Keratinocyte (primary cell): Measurements from ENCODE around the gene IL32. TPM values are rescaled to one million over a fixed set of nuclear protein-coding genes. Genes with fewer than 3 reads are reported as not detected.

Experiments
- DNase-seq: peaks from one replicate; pipeline ENCODE4 v3.0.0-alpha.2; 2011; ENCODE audit warnings: low read depth, missing footprints, low spot score
- FAIRE-seq: peaks from 2 replicates; lab custom pipeline; 2011; peaks lifted over from hg19 to GRCh38; lab: Jason Lieb, UNC
- H2AFZ ChIP-seq: 2 replicates; pipeline ENCODE4 v1.6.0; 2012; ENCODE audit warnings: low read length, control low read depth, inconsistent platforms; ENCODE audit not compliant: control insufficient read depth
- H3K27ac ChIP-seq: 2 replicates; pipeline ENCODE4 v1.5.1; 2011; ENCODE audit warnings: low read length; ENCODE audit not compliant: control insufficient read depth, insufficient read depth
- H3K27me3 ChIP-seq: 3 replicates; pipeline ENCODE4 v1.6.0; 2011; ENCODE audit warnings: low read length; ENCODE audit not compliant: control insufficient read depth, insufficient read depth; ENCODE audit errors: extremely low read depth
- H3K36me3 ChIP-seq, 2 experiments: 2 replicates in 1 of 2; 3 replicates in 1 of 2; pipeline ENCODE4 v1.5.1; 2011; ENCODE audit warnings: low read length in 2 of 2, mild to moderate bottlenecking in 1 of 2; ENCODE audit not compliant: control insufficient read depth in 2 of 2, insufficient read depth in 2 of 2; ENCODE audit errors: extremely low read depth in 1 of 2
- H3K4me1 ChIP-seq: 3 replicates; pipeline ENCODE4 v1.5.1; 2011; ENCODE audit warnings: low read length; ENCODE audit not compliant: control insufficient read depth, insufficient read depth; ENCODE audit errors: extremely low read depth
- H3K4me2 ChIP-seq: 3 replicates; pipeline ENCODE4 v1.6.0; 2011; ENCODE audit warnings: low read depth, low read length; ENCODE audit not compliant: control insufficient read depth, insufficient read depth; ENCODE audit errors: extremely low read depth
- H3K4me3 ChIP-seq, 3 experiments: fragments of 200-600 bp in 1 of 3; sonication (generic) in 1 of 3; 2 replicates in 2 of 3; 3 replicates in 1 of 3; pipeline ENCODE4 v1.5.1; 2011 to 2016; ENCODE audit warnings: low read length in 3 of 3, mild to moderate bottlenecking in 3 of 3, control low read depth in 2 of 3, inconsistent platforms in 1 of 3, low read depth in 1 of 3, mixed read lengths in 1 of 3, mixed run types in 1 of 3, moderate library complexity in 1 of 3; ENCODE audit not compliant: control insufficient read depth in 2 of 3, insufficient read depth in 2 of 3; ENCODE audit errors: extremely low read depth in 1 of 3
- H3K79me2 ChIP-seq: 2 replicates; pipeline ENCODE4 v1.6.0; 2012; ENCODE audit warnings: low read length; ENCODE audit not compliant: control insufficient read depth, insufficient read depth
- H3K9ac ChIP-seq: 3 replicates; pipeline ENCODE4 v1.6.0; 2011; ENCODE audit warnings: low read length; ENCODE audit not compliant: control insufficient read depth, insufficient read depth; ENCODE audit errors: extremely low read depth
- H3K9me1 ChIP-seq: 3 replicates; pipeline ENCODE4 v1.6.0; 2011; ENCODE audit warnings: low read length; ENCODE audit not compliant: control insufficient read depth, insufficient read depth; ENCODE audit errors: extremely low read depth
- H3K9me3 ChIP-seq: 2 replicates; pipeline ENCODE4 v1.5.1; 2012; ENCODE audit warnings: low read depth, low read length; ENCODE audit not compliant: control insufficient read depth
- H4K20me1 ChIP-seq: 3 replicates; pipeline ENCODE4 v1.6.0; 2011; ENCODE audit warnings: low read length; ENCODE audit not compliant: control insufficient read depth, insufficient read depth; ENCODE audit errors: extremely low read depth
- CTCF ChIP-seq, 3 experiments: IDR thresholded peaks in 1 of 3; conservative IDR thresholded peaks in 1 of 3; optimal IDR thresholded peaks in 1 of 3; 2 replicates in 2 of 3; 3 replicates in 1 of 3; pipeline versions ENCODE3 to v1.5.1; 2011; ENCODE audit warnings: low read length in 3 of 3, mild to moderate bottlenecking in 3 of 3, moderate library complexity in 2 of 3, control low read depth in 1 of 3, inconsistent platforms in 1 of 3; ENCODE audit not compliant: insufficient read depth in 2 of 3; ENCODE audit errors: extremely low read depth in 1 of 3
- EZH2 ChIP-seq: IDR thresholded peaks from one replicate; pipeline ENCODE4 v1.6.1; 2012; ENCODE audit warnings: inconsistent platforms, mild to moderate bottlenecking, low read length, moderate library complexity
- dilution Hi-C: fragments of 300-500 bp; cut with MboI; formaldehyde crosslinking; loops from one replicate; pipeline ENCODE4 v1.7.0; 2020; ENCODE audit warnings: low sequenced_read_pairs; ENCODE audit not compliant: extremely low pct_ligation_motif_present
- polyA plus RNA-seq, 5 experiments: library from polyadenylated mRNA; depleted of rRNA in 3 of 5; stranded (reverse) in 3 of 5; stranded (forward) in 1 of 5; unstranded in 1 of 5; fragments of >200 nt; gene quantifications; 1 replicate in 1 of 5; 2 replicates in 3 of 5; 3 replicates in 1 of 5; pipeline versions ENCODE4 v1.2.1 to v1.2.3, GENCODE V29; 2011 to 2012; ENCODE audit warnings: missing spikeins in 2 of 5, low read depth in 1 of 5, low replicate concordance in 1 of 5

IL32 gene
- polyA plus RNA-seq, 1 donor (not counting 4 experiments of a cell fraction or from before 2014, with no cell fraction given): 0.28 TPM

GRCh38 chr16:3017344-3017743 lies 48.1 kb upstream of the IL32 start:
- no peak for TF ChIP-seq EZH2
- no peak for TF ChIP-seq CTCF (optimal IDR thresholded peaks at IDR 0.05 in 1 of 3, IDR thresholded peaks at IDR 0.05 in 1 of 3, conservative IDR thresholded peaks at IDR 0.05 in 1 of 3; ENCODE audit: extremely low read depth in 1 of 3, insufficient read depth in 2 of 3, low read length in 3 of 3)
- peaks cover 15% of the 10 kb centered on the region for H3K4me1 ChIP-seq
- dilution Hi-C loops: no loop called here
- no peak overlapping the region for H3K4me3 ChIP-seq
- H3K4me2 ChIP-seq: no peak overlapping the region
- FAIRE-seq (no peak), DNase-seq (no peak)
- no peaks in the 10 kb centered on the region for H4K20me1 ChIP-seq
- no peaks in the 10 kb centered on the region for H3K9me3 ChIP-seq
- peaks cover 21% of the 10 kb centered on the region for H3K27me3 ChIP-seq
- H3K9me1 ChIP-seq: no peaks in the 10 kb centered on the region
- no peak overlapping the region for H3K27ac ChIP-seq
- no peaks in the 10 kb centered on the region for H3K79me2 ChIP-seq
- H2AFZ ChIP-seq: no peak overlapping the region
- H3K9ac ChIP-seq: no peak overlapping the region
- peaks cover 4 to 6% of the 10 kb centered on the region in 2 experiments for H3K36me3 ChIP-seq

- H3K9ac ChIP-seq: no peak within 1 kb of the TSS
- peaks cover 19% of the 10 kb centered on the region for H3K4me1 ChIP-seq
- H3K36me3 ChIP-seq: peaks cover 4 to 12% of the 10 kb centered on the region in 2 experiments
- H4K20me1 ChIP-seq: no peaks in the 10 kb centered on the region
- dilution Hi-C loops: no loop called here
- FAIRE-seq (no peak), DNase-seq (no peak)
- H3K4me2 ChIP-seq: peak within 1 kb of the TSS; percentile 45
- H2AFZ ChIP-seq: no peak within 1 kb of the TSS
- TF ChIP-seq CTCF (optimal IDR thresholded peaks at IDR 0.05 in 1 of 3, IDR thresholded peaks at IDR 0.05 in 1 of 3, conservative IDR thresholded peaks at IDR 0.05 in 1 of 3; ENCODE audit: extremely low read depth in 1 of 3, insufficient read depth in 2 of 3, low read length in 3 of 3) (peak; percentile 19 to 48 (median 23)), EZH2 (no peak)
- no peak within 1 kb of the TSS for H3K27ac ChIP-seq
- H3K79me2 ChIP-seq: no peaks in the 10 kb centered on the region
- no peaks in the 10 kb centered on the region for H3K9me3 ChIP-seq
- no peaks in the 10 kb centered on the region for H3K9me1 ChIP-seq
- H3K4me3 ChIP-seq: no peak within 1 kb of the TSS
- peaks cover 15% of the 10 kb centered on the region for H3K27me3 ChIP-seq
These were observed 47.5 kb upstream of the IL32 start, which contains the start of gene CLDN6 for GRCh38 chr16:3017794-3018506. TSS of gene CLDN6 (minus strand) at chr16:3018183. CDS start at chr16:3016021, 2,162 bp downstream.
